Psoas muscle (tissue), 8 donors: ENCODE measurements around the gene GYS1. TPM values are rescaled to one million over a fixed set of nuclear protein-coding genes. Genes with fewer than 3 reads are reported as not detected.

Experiments used
- ATAC-seq, 4 donors: fragments of 200-7000 bp; cut with Tn5 transposase; one replicate each; pipeline ENCODE4 v1.9.1; 2020; ENCODE audit warnings: moderate library complexity in 3 of 4, mild to moderate bottlenecking in 2 of 4
- DNase-seq, 2 donors: peaks; one replicate each; pipeline ENCODE4 v3.0.0-alpha.2; 2020
- H3K27ac ChIP-seq: fragments of 200-600 bp; one replicate; pipeline ENCODE4 v1.8.0; 2022
- H3K27me3 ChIP-seq, 3 donors: fragments of 200-600 bp in 1 of 3; one replicate each; pipeline versions ENCODE4 v1.6.1 to v1.8.0; 2013 to 2022; ENCODE audit warnings: low read length in 2 of 3, mild to moderate bottlenecking in 2 of 3, moderate library complexity in 1 of 3; ENCODE audit not compliant: insufficient read depth in 3 of 3
- H3K36me3 ChIP-seq, 2 donors: fragments of 200-600 bp in 1 of 2; one replicate each; pipeline versions ENCODE4 v1.6.1 to v1.8.0; 2013 to 2022; ENCODE audit warnings: low read depth in 1 of 2, mild to moderate bottlenecking in 1 of 2, moderate library complexity in 1 of 2; ENCODE audit not compliant: insufficient read depth in 1 of 2
- H3K4me1 ChIP-seq: fragments of 200-600 bp; one replicate; pipeline ENCODE4 v1.8.0; 2022
- H3K4me3 ChIP-seq: fragments of 200-600 bp; one replicate; pipeline ENCODE4 v1.8.0; 2022; ENCODE audit warnings: mild to moderate bottlenecking
- H3K9me3 ChIP-seq: fragments of 200-600 bp; one replicate; pipeline ENCODE4 v1.8.0; 2022
- CTCF ChIP-seq: fragments of 200-600 bp; IDR thresholded peaks from one replicate; pipeline ENCODE4 v1.8.0; 2022; ENCODE audit warnings: antibody characterized with exemption
- WGBS, 3 donors: extraction: QIAGEN DNeasy Blood & Tissue Kit; methylation state at CpG; one replicate each; pipeline versions ENCODE4 v1.1.6 to v1.1.7; 2013; 5-methylcytosine and 5-hydroxymethylcytosine counted together
- intact Hi-C, 2 donors: fragments of 100-400 bp; cut with DNase I; formaldehyde crosslinking; loops; one replicate each; pipeline versions ENCODE4 v1.11.0 to v1.14.2; 2022
- polyA plus RNA-seq, 3 donors: library from polyadenylated mRNA; stranded (reverse); fragments of 200-250 nt; gene quantifications; one replicate each; pipeline ENCODE4 v1.2.3, GENCODE V29; 2013
- total RNA-seq, 4 donors: library from RNA; stranded (reverse); fragmentation: NEBNext Ultra II Directional in 2 of 4; extraction: Animal tissue kit (Norgen Biotek cat#: 25700) in 2 of 4; gene quantifications; one replicate each; pipeline versions ENCODE4 v1.2.1 to v1.2.4, GENCODE V29; 2021 to 2023
- donor health status: healthy with polysubstance abuse.
- donor health status: DM: no; HTN: no; CAD: no; lungs with moderate emphysema.
- donor health status: Bipolar disorder and iron deficiency.
- donor health status: healthy.
- donor health status: DM: yes; HTN: yes; CAD: no.
- donor health status: DM: no; HTN: no; CAD: no.
- donor health status: DM: no; HTN: no; CAD: no.
- donor health status: DM: yes; HTN: yes; CAD: no.

The GYS1 gene
- total and polyA plus RNA-seq, 7 donors = 30.9 to 331 (median 147) TPM

GRCh38 chr19:48977061-48977460 lies 16.0 kb downstream of the GYS1 start:
- TF ChIP-seq CTCF = no peak
- 54 to 55% (median 54%) methylated on average over 2 of the region's 2 CpGs for WGBS, 3 donors
- intact Hi-C loops = no loop called here
- no peaks in the 10 kb centered on the region for H3K9me3 ChIP-seq
- no peak overlapping the region for H3K4me3 ChIP-seq
- H3K36me3 ChIP-seq = peaks cover 6 to 73% of the 10 kb centered on the region in 2 donors
- H3K4me1 ChIP-seq = peaks cover 22% of the 10 kb centered on the region
- no peak for DNase-seq
- peak overlapping the region; percentile 86 for H3K27ac ChIP-seq
- H3K27me3 ChIP-seq = no peaks in the 10 kb centered on the region
- no peak for ATAC-seq

GRCh38 chr19:48975947-48976847 lies 16.9 kb downstream of the GYS1 start:
- Histone ChIP-seq H3K27me3 (no peaks in the 10 kb centered on the region), H3K4me3 (no peak overlapping the region), H3K4me1 (peaks cover 22% of the 10 kb centered on the region), H3K27ac (peak overlapping the region; percentile 86), H3K9me3 (no peaks in the 10 kb centered on the region), H3K36me3 (peaks cover 6 to 73% of the 10 kb centered on the region in 2 donors)
- DNase-seq (no peak), ATAC-seq (peak in 1 of 4 donors; percentile 29)
- WGBS, 3 donors = 78 to 87% (median 83%) methylated on average over 13 of the region's 13 CpGs
- intact Hi-C loops = no loop called here
- TF ChIP-seq CTCF = no peak

- 26 to 30% (median 29%) methylated on average over 19 of the region's 19 CpGs for WGBS, 3 donors
- DNase-seq (peak; percentile 82 to 91), ATAC-seq (peak; percentile 41 to 68 (median 66))
- peak; percentile 92 for TF ChIP-seq CTCF
- H3K36me3 ChIP-seq = peaks cover 6 to 80% of the 10 kb centered on the region in 2 donors
- H3K4me3 ChIP-seq = no peak overlapping the region
- H3K27ac ChIP-seq = peak overlapping the region; percentile 43
- H3K9me3 ChIP-seq = no peaks in the 10 kb centered on the region
- H3K4me1 ChIP-seq = peaks cover 27% of the 10 kb centered on the region
- intact Hi-C loops = loop anchor here in 1 of 2 donors (2.0 kb wide), 1 partner anchor 182 kb away; no protein-coding TSS in a partner anchor
- no peaks in the 10 kb centered on the region for H3K27me3 ChIP-seq
Observed at GRCh38 chr19:48970923-48971395, 22.1 kb downstream of the GYS1 start.

GRCh38 chr19:48970139-48970766 lies 22.9 kb downstream of the GYS1 start:
- no peak for ATAC-seq
- H3K36me3 ChIP-seq = peaks cover 6 to 82% of the 10 kb centered on the region in 2 donors
- H3K4me1 ChIP-seq = peaks cover 27% of the 10 kb centered on the region
- peak overlapping the region; percentile 43 for H3K27ac ChIP-seq
- intact Hi-C loops = loop anchor here in 1 of 2 donors (2.0 kb wide), 1 partner anchor 181 kb away; no protein-coding TSS in a partner anchor
- H3K9me3 ChIP-seq = no peaks in the 10 kb centered on the region
- no peak overlapping the region for H3K4me3 ChIP-seq
- no peak for DNase-seq
- H3K27me3 ChIP-seq = no peaks in the 10 kb centered on the region
- WGBS, 3 donors = 87 to 89% (median 87%) methylated on average over 23 of the region's 23 CpGs
- no peak for TF ChIP-seq CTCF
